Omental fat pad (tissue), 4 donors: ENCODE data around the gene SEMA6A. TPM values are rescaled to one million over a fixed set of nuclear protein-coding genes. Genes with fewer than 3 reads are reported as not detected.

Experiments used
- ATAC-seq: fragments of 150-250 bp; one replicate; pipeline ENCODE4 v1.9.1; 2016; ENCODE audit warnings: mild to moderate bottlenecking, moderate library complexity; ENCODE audit not compliant: low FRiP score
- DNase-seq: peaks from one replicate; pipeline ENCODE4 v3.0.0-alpha.2; 2019; ENCODE audit warnings: low spot score
- total RNA-seq, 4 donors: library from RNA; depleted of rRNA; stranded (reverse); fragments of >200 nt; gene quantifications; one replicate each; pipeline ENCODE4 v1.1.0, GENCODE V29; 2016
- TF ChIP-seq, protein P1 (sequence below), 3 donors: fragments of 450-650 bp; IDR thresholded peaks; one replicate each; pipeline ENCODE4 v1.5.1; 2016 to 2017; ENCODE audit warnings: antibody characterized with exemption in 3 of 3, mild to moderate bottlenecking in 3 of 3, moderate library complexity in 2 of 3

The SEMA6A gene
- total RNA-seq, 4 donors from 2014 or later = 21.3 to 70.3 (median 40.9) TPM

DNA sequence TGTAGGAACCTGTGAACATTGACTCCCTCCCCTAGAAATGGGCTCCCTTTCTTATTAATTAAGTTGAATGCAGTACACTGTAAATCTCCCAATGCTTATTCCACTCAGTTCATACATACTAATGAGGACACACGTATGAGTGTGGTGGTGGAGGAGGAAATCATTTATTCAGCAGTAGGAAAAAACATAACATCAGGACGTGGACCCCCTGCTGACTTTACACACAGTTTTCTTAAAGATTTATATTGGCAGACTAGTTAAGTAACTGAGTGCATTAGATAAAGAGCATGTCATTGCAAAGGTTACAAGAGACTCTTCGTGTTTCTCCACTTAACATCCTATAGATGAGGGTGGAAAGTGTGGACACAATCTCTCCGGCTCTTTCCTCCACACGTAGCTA is 37.8 kb upstream of the SEMA6A start:
- DNase-seq (no peak), ATAC-seq (no peak)
- TF ChIP-seq, protein P1, sequence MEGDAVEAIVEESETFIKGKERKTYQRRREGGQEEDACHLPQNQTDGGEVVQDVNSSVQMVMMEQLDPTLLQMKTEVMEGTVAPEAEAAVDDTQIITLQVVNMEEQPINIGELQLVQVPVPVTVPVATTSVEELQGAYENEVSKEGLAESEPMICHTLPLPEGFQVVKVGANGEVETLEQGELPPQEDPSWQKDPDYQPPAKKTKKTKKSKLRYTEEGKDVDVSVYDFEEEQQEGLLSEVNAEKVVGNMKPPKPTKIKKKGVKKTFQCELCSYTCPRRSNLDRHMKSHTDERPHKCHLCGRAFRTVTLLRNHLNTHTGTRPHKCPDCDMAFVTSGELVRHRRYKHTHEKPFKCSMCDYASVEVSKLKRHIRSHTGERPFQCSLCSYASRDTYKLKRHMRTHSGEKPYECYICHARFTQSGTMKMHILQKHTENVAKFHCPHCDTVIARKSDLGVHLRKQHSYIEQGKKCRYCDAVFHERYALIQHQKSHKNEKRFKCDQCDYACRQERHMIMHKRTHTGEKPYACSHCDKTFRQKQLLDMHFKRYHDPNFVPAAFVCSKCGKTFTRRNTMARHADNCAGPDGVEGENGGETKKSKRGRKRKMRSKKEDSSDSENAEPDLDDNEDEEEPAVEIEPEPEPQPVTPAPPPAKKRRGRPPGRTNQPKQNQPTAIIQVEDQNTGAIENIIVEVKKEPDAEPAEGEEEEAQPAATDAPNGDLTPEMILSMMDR (IDR thresholded peaks at IDR 0.05) = no peak

DNA sequence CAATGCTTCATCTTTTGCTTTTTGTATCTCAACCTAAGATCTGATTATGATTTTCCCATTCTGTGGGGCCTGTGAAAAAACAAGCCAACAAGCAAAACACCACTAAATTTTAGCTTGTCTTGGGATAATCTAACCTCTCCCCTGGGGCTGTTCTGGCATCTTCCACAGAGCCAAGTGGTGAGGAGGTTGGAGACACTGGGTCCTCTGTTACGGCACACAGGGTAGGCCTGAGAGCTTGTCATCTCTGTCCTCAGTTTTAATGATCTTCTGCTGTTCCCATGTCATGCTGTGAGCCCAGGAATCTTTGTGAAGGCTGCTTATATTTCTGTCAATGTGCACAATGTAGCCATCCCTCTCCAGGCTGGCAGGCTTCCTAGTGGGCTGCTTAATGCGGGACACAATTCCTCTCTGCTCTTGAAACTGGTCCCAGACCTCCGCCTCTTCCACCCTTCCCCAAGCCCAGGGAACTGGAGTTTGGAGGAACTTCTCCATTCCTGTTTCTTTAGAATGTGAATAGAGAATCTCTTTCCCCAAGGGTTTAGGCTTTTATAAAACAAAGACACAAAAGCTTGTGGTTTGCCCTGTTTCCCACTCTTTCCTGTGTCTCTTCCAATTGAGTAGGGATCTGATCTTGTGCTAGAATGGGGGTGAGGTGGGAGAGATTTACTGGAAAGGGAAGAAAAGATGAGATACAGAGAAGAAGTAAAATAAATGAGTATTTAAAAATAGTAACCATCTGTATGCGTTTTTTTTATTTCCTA is 30.9 kb upstream of the SEMA6A start:
- TF ChIP-seq, protein P1 (IDR thresholded peaks at IDR 0.05) = no peak
- DNase-seq = no peak
- ATAC-seq = no peak

DNA sequence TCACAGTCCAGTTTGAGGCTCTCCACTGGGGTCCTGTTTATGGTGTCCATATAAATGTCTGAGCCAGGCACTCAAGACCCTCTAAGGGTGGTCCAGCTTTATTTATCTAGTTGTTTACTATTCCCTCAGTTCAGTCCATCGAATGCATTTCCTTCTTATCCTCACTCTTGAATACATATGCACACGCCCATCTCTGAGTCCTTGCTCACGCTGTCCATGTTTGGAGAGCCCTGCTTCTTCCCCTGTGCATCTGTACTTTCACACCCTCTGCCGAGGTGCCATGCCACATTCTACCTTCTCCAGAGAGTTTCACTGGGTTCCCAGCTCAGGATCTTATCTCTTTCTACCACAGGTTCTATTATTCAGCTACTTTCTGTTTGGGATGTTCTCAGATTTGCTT is 30.2 kb upstream of the SEMA6A start:
- TF ChIP-seq, protein P1 (IDR thresholded peaks at IDR 0.05) = no peak
- ATAC-seq = no peak
- DNase-seq = no peak

DNA sequence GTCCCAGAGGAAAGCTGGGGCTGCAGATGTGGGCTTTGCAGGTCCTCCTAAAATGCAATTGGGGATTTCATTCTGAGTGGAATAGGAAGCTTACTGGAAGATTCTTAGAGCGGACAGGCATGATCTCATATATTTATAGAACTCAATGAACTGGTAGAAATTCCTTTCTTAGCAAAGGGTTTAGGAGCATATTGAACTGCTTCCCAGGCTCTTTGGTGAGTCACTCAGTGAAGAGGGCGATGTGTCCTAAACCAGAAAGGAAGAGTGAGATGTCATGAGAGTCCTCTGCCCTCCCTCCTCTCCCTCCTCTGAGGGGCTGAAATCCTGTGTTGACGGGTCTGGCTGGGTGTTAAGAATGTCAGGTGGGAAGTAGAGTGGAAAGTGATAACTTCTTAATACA is 26.3 kb upstream of the SEMA6A start:
- no peak for ATAC-seq
- DNase-seq = no peak
- TF ChIP-seq, protein P1 (IDR thresholded peaks at IDR 0.05) = no peak

DNA sequence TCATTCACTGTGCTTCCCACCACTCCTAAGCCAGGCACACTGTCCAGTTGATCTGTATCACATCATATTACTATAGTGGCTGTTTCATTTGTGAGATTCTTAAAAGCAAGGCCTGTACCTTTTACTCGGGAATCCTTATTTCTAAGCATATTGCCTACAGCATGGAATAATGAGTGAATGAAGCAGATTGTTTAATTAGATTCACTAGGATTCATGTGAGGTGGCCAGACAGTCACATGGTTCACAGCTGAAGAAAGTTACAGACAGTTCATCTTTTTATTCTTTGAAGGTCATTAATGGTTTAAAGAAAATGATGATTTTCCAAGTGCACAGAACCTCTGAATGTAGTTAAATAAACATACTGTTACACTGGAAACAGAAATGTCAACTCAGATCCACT is 24.3 kb upstream of the SEMA6A start:
- DNase-seq = no peak
- TF ChIP-seq, protein P1 (IDR thresholded peaks at IDR 0.05) = no peak
- no peak for ATAC-seq

DNA sequence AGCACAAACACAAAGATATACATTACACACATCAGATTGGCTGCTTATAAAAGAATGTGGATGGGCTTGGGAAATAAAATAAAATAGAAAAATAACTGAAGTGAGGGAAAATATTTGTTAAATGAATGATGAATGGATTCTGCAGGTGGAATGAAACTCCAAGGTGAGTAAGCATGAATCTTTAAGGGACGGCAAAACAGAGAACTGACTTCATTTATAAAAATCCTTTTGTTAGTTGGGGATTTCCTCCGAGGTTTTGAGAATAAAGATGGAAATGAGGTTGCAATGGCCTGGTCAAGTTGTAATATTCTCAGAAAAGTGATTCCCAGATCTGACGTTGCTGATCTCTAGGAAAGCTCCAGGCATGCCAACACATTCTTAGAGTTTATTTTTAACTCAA is 20.9 kb upstream of the SEMA6A start:
- TF ChIP-seq, protein P1 (IDR thresholded peaks at IDR 0.05) = no peak

DNA sequence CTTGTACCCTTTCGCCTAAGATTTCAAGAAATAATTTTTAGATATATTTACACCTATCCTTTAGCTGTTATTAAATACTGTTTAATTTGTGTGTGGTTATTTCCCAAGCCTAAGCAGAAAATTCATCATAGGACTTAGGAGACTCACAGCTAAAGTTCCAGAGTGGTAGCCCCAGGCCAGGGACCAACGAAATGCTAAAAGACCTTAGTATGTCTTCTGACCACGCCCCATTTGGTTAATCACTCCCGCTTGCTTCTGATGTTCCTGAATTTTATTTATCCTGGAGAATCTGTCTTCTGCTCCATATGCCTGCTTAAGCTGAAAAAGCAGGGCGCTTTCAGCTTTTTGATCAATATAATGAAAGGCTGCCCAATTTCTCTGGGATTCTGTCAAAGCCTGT is 18.7 kb upstream of the SEMA6A start:
- TF ChIP-seq, protein P1 (IDR thresholded peaks at IDR 0.05) = no peak
- ATAC-seq = no peak
- no peak for DNase-seq

More for the DNA sequence above, 20.9 kb upstream of the SEMA6A start:
- DNase-seq (no peak), ATAC-seq (no peak)
